ENCODE results near the gene HTRA3. TPM values are rescaled to one million over a fixed set of nuclear protein-coding genes. Genes with fewer than 3 reads are reported as not detected.

Gene HTRA3
- total RNA-seq, 2 donors from 2014 or later = 33.8 to 124 TPM

- H3K36me3 ChIP-seq = no peaks in the 10 kb centered on the region
- no peak overlapping the region for H3K4me3 ChIP-seq
- no peak for TF ChIP-seq CTCF (IDR thresholded peaks at IDR 0.05)
- H3K4me1 ChIP-seq = peaks cover 0 to 58% of the 10 kb centered on the region in 2 donors
- H3K27me3 ChIP-seq = no peaks in the 10 kb centered on the region
- H3K9me3 ChIP-seq = no peaks in the 10 kb centered on the region
- DNase-seq (ENCODE audit: low spot score) = no peak
- H3K27ac ChIP-seq = peak overlapping the region; percentile 42 to 61
Observed at GRCh38 chr4:8280158-8280875, 10.8 kb downstream of the HTRA3 start.

GRCh38 chr4:8280876-8281440, 11.4 kb downstream of the HTRA3 start:
- peaks cover 0 to 58% of the 10 kb centered on the region in 2 donors for H3K4me1 ChIP-seq
- H3K4me3 ChIP-seq = no peak overlapping the region
- H3K9me3 ChIP-seq = no peaks in the 10 kb centered on the region
- no peaks in the 10 kb centered on the region for H3K27me3 ChIP-seq
- H3K36me3 ChIP-seq = no peaks in the 10 kb centered on the region
- TF ChIP-seq CTCF (IDR thresholded peaks at IDR 0.05) = no peak
- no peak for DNase-seq (ENCODE audit: low spot score)
- H3K27ac ChIP-seq = peak overlapping the region; percentile 54 to 61

GRCh38 chr4:8281519-8282133, 12.1 kb downstream of the HTRA3 start:
- no peak overlapping the region for H3K4me3 ChIP-seq
- peak overlapping the region; percentile 54 to 61 for H3K27ac ChIP-seq
- TF ChIP-seq CTCF (IDR thresholded peaks at IDR 0.05) = no peak
- H3K4me1 ChIP-seq = peaks cover 0 to 54% of the 10 kb centered on the region in 2 donors
- H3K27me3 ChIP-seq = no peaks in the 10 kb centered on the region
- no peaks in the 10 kb centered on the region for H3K9me3 ChIP-seq
- no peaks in the 10 kb centered on the region for H3K36me3 ChIP-seq
- peak; percentile 86 for DNase-seq (ENCODE audit: low spot score)

GRCh38 chr4:8282134-8282641, 12.6 kb downstream of the HTRA3 start:
- H3K36me3 ChIP-seq = no peaks in the 10 kb centered on the region
- H3K4me3 ChIP-seq = no peak overlapping the region
- H3K4me1 ChIP-seq = peaks cover 0 to 50% of the 10 kb centered on the region in 2 donors
- no peaks in the 10 kb centered on the region for H3K9me3 ChIP-seq
- H3K27me3 ChIP-seq = no peaks in the 10 kb centered on the region
- no peak for TF ChIP-seq CTCF (IDR thresholded peaks at IDR 0.05)
- H3K27ac ChIP-seq = peak overlapping the region; percentile 54 to 61
- DNase-seq (ENCODE audit: low spot score) = no peak

GRCh38 chr4:8282742-8283141, 13.2 kb downstream of the HTRA3 start:
- H3K4me1 ChIP-seq = peaks cover 0 to 45% of the 10 kb centered on the region in 2 donors
- no peaks in the 10 kb centered on the region for H3K36me3 ChIP-seq
- H3K9me3 ChIP-seq = no peaks in the 10 kb centered on the region
- no peak for DNase-seq (ENCODE audit: low spot score)
- TF ChIP-seq CTCF (IDR thresholded peaks at IDR 0.05) = no peak
- no peaks in the 10 kb centered on the region for H3K27me3 ChIP-seq
- no peak overlapping the region for H3K4me3 ChIP-seq
- H3K27ac ChIP-seq = no peak overlapping the region
